Duodenal mucosa (tissue), 2 donors: Measurements from ENCODE around the gene PRM1.

Experiments used
- H3K27ac ChIP-seq: one replicate; pipeline ENCODE4 v1.7.0; 2013; ENCODE audit warnings: low read depth, low read length
- H3K27me3 ChIP-seq, 2 donors: one replicate each; pipeline ENCODE4 v1.7.0; 2013; ENCODE audit warnings: low read length in 2 of 2, control low read depth in 1 of 2; ENCODE audit not compliant: insufficient read depth in 2 of 2, control insufficient read depth in 1 of 2
- H3K36me3 ChIP-seq, 2 donors: one replicate each; pipeline ENCODE4 v1.7.0; 2013; ENCODE audit warnings: low read length in 2 of 2, control low read depth in 1 of 2; ENCODE audit not compliant: insufficient read depth in 2 of 2, control insufficient read depth in 1 of 2
- H3K4me1 ChIP-seq, 2 donors: one replicate each; pipeline ENCODE4 v1.7.0; 2013; ENCODE audit warnings: low read length in 2 of 2, control low read depth in 1 of 2; ENCODE audit not compliant: insufficient read depth in 2 of 2, control insufficient read depth in 1 of 2
- H3K4me3 ChIP-seq, 2 donors: one replicate each; pipeline ENCODE4 v1.7.0; 2013; ENCODE audit warnings: low read length in 2 of 2, low read depth in 1 of 2
- H3K9ac ChIP-seq, 2 donors: one replicate each; pipeline ENCODE4 v1.7.0; 2013; ENCODE audit warnings: low read length in 2 of 2, low read depth in 1 of 2
- H3K9me3 ChIP-seq, 2 donors: one replicate each; pipeline ENCODE4 v1.7.0; 2013; ENCODE audit warnings: low read length in 2 of 2, control low read depth in 1 of 2; ENCODE audit not compliant: control insufficient read depth in 1 of 2

The PRM1 gene

GRCh38 chr16:11272484-11272883, 8.6 kb downstream of the PRM1 start:
- Histone ChIP-seq H3K4me1 (no peaks in the 10 kb centered on the region), H3K9ac (no peak overlapping the region), H3K27me3 (no peaks in the 10 kb centered on the region)

DNA sequence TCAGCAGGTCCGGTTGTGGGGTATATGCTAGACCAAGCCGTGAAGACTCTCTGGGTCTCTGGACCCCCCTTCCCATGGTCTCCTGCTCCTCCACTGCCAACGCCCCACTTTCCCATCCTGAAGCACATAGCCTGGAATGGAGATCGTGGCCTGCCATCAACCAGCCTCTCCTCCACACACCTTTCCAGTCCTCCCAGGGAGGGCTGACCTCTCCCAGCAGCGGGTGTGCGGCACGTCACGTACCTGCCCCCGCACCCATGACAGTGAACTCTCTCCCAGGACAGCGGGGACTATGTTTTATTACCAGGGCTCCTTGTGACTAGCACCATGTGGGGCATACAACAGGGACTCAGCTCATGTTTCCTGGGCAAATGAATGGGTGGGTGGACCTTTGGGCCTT, 9.5 kb downstream of the PRM1 start:
- H3K27ac ChIP-seq, result no peak overlapping the region
- no peaks in the 10 kb centered on the region for H3K4me1 ChIP-seq
- H3K9ac ChIP-seq, result no peak overlapping the region
- H3K27me3 ChIP-seq, result no peaks in the 10 kb centered on the region
- H3K36me3 ChIP-seq, result no peaks in the 10 kb centered on the region
- no peak overlapping the region for H3K4me3 ChIP-seq
- H3K9me3 ChIP-seq, result no peaks in the 10 kb centered on the region

More at GRCh38 chr16:11272484-11272883, 8.6 kb downstream of the PRM1 start:
- H3K36me3 ChIP-seq, result no peaks in the 10 kb centered on the region
- H3K4me3 ChIP-seq, result no peak overlapping the region
- H3K27ac ChIP-seq, result no peak overlapping the region
- H3K9me3 ChIP-seq, result no peaks in the 10 kb centered on the region

DNA sequence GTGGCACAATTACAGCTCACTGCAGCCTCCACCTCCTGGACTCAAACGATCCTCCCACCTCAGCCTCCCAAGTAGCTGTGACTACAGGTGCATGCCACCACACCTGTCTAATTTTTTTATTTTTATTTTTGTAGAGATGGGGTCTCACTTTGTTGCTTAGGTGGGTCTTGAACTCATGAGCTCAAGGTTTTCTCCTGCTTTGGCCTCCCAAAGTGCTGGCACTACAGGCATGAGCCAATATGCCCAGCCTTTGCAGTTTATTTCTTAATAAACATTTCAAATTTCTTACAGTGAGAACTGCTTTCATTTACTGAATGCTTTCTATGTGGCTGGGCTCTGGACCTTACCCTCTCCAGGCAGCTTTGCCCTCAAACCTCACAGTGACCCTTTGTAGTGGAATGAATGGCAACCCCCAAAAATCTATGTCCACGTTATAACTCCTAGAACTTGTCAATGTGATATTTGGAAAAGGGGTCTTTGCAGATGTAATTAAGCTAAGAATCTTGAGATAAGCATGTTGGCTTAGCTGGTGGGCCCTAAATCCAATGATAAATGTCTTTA, 10.4 kb downstream of the PRM1 start:
- Histone ChIP-seq H3K9me3 (no peaks in the 10 kb centered on the region), H3K4me3 (no peak overlapping the region), H3K27me3 (no peaks in the 10 kb centered on the region), H3K9ac (no peak overlapping the region), H3K36me3 (no peaks in the 10 kb centered on the region), H3K4me1 (peaks cover 0 to under 1% of the 10 kb centered on the region in 2 donors), H3K27ac (no peak overlapping the region)

- H3K27me3 ChIP-seq, result no peaks in the 10 kb centered on the region
- no peak within 1 kb of the TSS for H3K4me3 ChIP-seq
- H3K9ac ChIP-seq, result no peak within 1 kb of the TSS
- H3K4me1 ChIP-seq, result peaks cover 6 to 11% of the 10 kb centered on the region in 2 donors
- H3K36me3 ChIP-seq, result no peaks in the 10 kb centered on the region
- H3K9me3 ChIP-seq, result no peaks in the 10 kb centered on the region
- no peak within 1 kb of the TSS for H3K27ac ChIP-seq
Observed at GRCh38 chr16:11268921-11269375, 12.2 kb downstream of the PRM1 start, which contains the start of gene TNP2. TNP2 (minus strand) TSS chr16:11269325; CDS start chr16:11269262, 63 bp downstream.

- H3K4me1 ChIP-seq, result peaks cover 10 to 21% of the 10 kb centered on the region in 2 donors
- H3K36me3 ChIP-seq, result no peaks in the 10 kb centered on the region
- H3K27ac ChIP-seq, result no peak overlapping the region
- H3K4me3 ChIP-seq, result no peak overlapping the region
- no peak overlapping the region for H3K9ac ChIP-seq
- no peaks in the 10 kb centered on the region for H3K9me3 ChIP-seq
- no peaks in the 10 kb centered on the region for H3K27me3 ChIP-seq
Observed at GRCh38 chr16:11265124-11265523, 16.0 kb downstream of the PRM1 start.

GRCh38 chr16:11264155-11264832, 16.8 kb downstream of the PRM1 start:
- Histone ChIP-seq H3K36me3 (no peaks in the 10 kb centered on the region), H3K27me3 (no peaks in the 10 kb centered on the region), H3K4me1 (peaks cover 13 to 24% of the 10 kb centered on the region in 2 donors), H3K9me3 (no peaks in the 10 kb centered on the region), H3K4me3 (no peak overlapping the region), H3K9ac (no peak overlapping the region), H3K27ac (no peak overlapping the region)

- no peak overlapping the region for H3K27ac ChIP-seq
- no peaks in the 10 kb centered on the region for H3K27me3 ChIP-seq
- no peak overlapping the region for H3K4me3 ChIP-seq
- H3K4me1 ChIP-seq, result peaks cover 18 to 30% of the 10 kb centered on the region in 2 donors
- no peak overlapping the region for H3K9ac ChIP-seq
- no peaks in the 10 kb centered on the region for H3K36me3 ChIP-seq
- no peaks in the 10 kb centered on the region for H3K9me3 ChIP-seq
Observed at GRCh38 chr16:11263737-11264136, 17.4 kb downstream of the PRM1 start.

GRCh38 chr16:11262915-11263314, 18.2 kb downstream of the PRM1 start:
- Histone ChIP-seq H3K27me3 (no peaks in the 10 kb centered on the region), H3K36me3 (no peaks in the 10 kb centered on the region), H3K9me3 (no peaks in the 10 kb centered on the region), H3K27ac (no peak overlapping the region), H3K9ac (no peak overlapping the region), H3K4me3 (no peak overlapping the region), H3K4me1 (peaks cover 22 to 37% of the 10 kb centered on the region in 2 donors)

GRCh38 chr16:11260596-11260966, 20.5 kb downstream of the PRM1 start:
- Histone ChIP-seq H3K36me3 (no peaks in the 10 kb centered on the region), H3K27ac (no peak overlapping the region), H3K4me1 (peaks cover 31 to 45% of the 10 kb centered on the region in 2 donors), H3K9me3 (no peaks in the 10 kb centered on the region), H3K9ac (no peak overlapping the region), H3K4me3 (no peak overlapping the region), H3K27me3 (no peaks in the 10 kb centered on the region)

DNA sequence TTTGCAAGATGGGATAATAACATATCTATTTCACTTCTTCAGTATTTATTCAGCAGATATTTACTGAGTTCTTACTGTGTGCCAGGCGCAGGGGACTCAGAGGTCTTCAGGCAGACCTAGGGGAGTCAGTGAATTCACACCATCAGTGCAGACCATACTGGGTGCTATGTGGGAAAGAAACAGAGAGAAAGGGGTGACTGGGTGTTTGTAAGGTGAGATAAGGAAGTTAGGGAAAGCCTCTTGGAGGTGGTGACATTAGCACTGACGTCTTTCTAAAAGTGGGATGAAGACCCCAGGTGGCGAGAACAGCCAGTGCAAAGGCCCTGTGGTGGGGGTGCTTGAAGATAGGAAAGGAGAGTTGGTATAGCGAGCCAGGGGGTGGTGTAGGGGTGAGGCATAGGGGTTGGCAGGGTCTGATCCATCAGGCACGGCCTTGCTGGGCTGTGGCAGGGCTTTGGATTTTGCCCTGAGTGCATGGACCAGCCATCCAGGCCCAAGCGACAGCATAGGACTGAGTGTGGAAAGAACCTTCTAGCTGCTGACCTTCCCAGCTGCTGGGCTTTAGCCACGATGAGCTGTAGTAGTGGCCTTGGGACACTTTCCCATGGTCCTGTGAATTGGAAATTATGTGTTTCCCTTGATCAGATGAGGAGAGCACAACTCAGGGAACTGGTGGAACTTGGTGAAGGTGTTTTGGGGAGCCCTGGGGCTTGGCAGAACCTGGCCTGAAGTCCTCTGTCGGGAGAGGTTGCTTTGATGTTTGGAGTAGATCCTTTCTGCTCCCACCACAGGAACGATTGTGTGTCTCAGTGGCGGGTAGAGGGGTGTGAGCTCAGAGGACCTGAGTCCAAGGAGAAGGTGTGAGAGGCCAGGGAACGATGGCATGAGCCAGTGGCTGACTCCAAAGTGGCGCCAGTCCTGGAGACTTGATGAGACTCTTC, 21.2 kb downstream of the PRM1 start:
- H3K9ac ChIP-seq, result no peak overlapping the region
- H3K9me3 ChIP-seq, result no peaks in the 10 kb centered on the region
- H3K36me3 ChIP-seq, result no peaks in the 10 kb centered on the region
- no peak overlapping the region for H3K27ac ChIP-seq
- peak overlapping the region in 1 of 2 donors; percentile 70 for H3K4me3 ChIP-seq
- no peaks in the 10 kb centered on the region for H3K27me3 ChIP-seq
- H3K4me1 ChIP-seq, result peaks cover 27 to 41% of the 10 kb centered on the region in 2 donors
